ENCODE measurements around the gene DYNC1H1. TPM values are rescaled to one million over a fixed set of nuclear protein-coding genes. Genes with fewer than 3 reads are reported as not detected.

The DYNC1H1 gene
- total RNA-seq, 1 experiment from 2014 or later, result 438 TPM

GRCh38 chr14:102096569-102097188, 132.3 kb downstream of the DYNC1H1 start:
- Mint-ChIP-seq H3K4me1 (peaks cover 27% of the 10 kb centered on the region), H3K36me3 (no peaks in the 10 kb centered on the region), H3K27me3 (ENCODE audit: low read depth) (no peaks in the 10 kb centered on the region; the same call in 1 of the 2 replicates), H3K9me3 (no peaks in the 10 kb centered on the region), H3K27ac (peak overlapping the region; percentile 39; the same call in 1 of the 2 replicates), H3K4me3 (0 out of 2 replicates have a peak overlapping the region, but pooled peaks have one; percentile 2)
- ATAC-seq (peak; percentile 70), DNase-seq (ENCODE audit: low spot score) (peak; percentile 87)
- no peak for TF ChIP-seq ZNF232 (CRISPR knock-in tag; IDR thresholded peaks at IDR 0.05)
- TF ChIP-seq NR2C2 (CRISPR knock-in tag; IDR thresholded peaks at IDR 0.05), result no peak
- TF ChIP-seq CTCF (IDR thresholded peaks at IDR 0.05), result peak; percentile 55; the same call in 1 of the 2 replicates
- TF ChIP-seq OVOL2 (CRISPR knock-in tag; IDR thresholded peaks at IDR 0.05; ENCODE audit: borderline replicate concordance), result no peak
- no peak for TF ChIP-seq RORB (CRISPR knock-in tag; IDR thresholded peaks at IDR 0.05)
- CTCF ChIA-PET, result interaction anchor here (0.8 to 3.6 kb wide), 24 partner anchors 9 to 326 kb away, joined by 3 to 41 read pairs (median 5); no protein-coding TSS in a partner anchor
- POLR2A ChIA-PET, result interaction anchor here (0.6 to 1.0 kb wide), 3 partner anchors 33 to 77 kb away, joined by 3 to 4 read pairs (median 3); no protein-coding TSS in a partner anchor

DNA sequence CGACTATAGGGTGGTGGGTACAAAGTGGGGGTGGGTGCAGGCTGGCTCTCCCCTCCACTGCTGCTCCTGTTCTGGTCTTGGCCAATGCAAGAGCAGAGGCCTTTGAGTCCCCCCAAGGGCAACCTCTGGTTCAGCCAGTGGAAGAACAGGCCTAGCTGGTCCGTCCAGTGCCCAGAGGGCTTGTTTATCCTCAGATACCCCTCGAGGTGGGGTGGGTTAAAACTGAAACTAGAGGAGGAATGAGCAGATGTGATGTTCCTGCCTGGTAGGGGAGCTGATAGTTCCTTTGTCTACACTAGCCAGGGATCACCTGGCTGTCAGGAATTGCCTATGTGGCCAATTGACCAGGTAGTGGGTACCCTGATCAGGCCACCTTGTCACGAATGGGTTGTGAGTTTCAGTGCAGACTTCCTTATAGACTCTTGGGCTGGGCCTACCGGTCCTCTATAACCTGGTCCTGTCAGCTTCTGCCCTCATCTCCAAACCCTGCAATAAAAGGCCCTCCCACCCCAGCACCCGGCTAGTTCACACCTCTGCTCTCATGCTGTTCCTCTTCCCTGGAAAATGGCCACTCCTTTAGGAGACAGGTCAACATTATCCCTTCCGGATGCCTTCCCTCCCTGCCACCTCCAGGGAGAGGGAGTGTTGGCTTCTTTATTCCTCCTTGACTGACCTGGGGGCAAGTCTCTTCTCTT, 133.2 kb downstream of the DYNC1H1 start:
- Mint-ChIP-seq H3K4me3 (no peak overlapping the region), H3K36me3 (no peaks in the 10 kb centered on the region), H3K4me1 (peaks cover 27% of the 10 kb centered on the region), H3K27me3 (ENCODE audit: low read depth) (no peaks in the 10 kb centered on the region; the same call in 1 of the 2 replicates), H3K9me3 (no peaks in the 10 kb centered on the region), H3K27ac (0 out of 2 replicates have a peak overlapping the region, but pooled peaks have one; percentile 52)
- TF ChIP-seq HMGXB4 (CRISPR knock-in tag; IDR thresholded peaks at IDR 0.05) (no peak), ERG (CRISPR knock-in tag; IDR thresholded peaks at IDR 0.05) (no peak), ZNF138 (CRISPR knock-in tag; conservative IDR thresholded peaks at IDR 0.05) (no peak), CTCF (IDR thresholded peaks at IDR 0.05) (no peak)
- TF ChIP-seq, protein P1, sequence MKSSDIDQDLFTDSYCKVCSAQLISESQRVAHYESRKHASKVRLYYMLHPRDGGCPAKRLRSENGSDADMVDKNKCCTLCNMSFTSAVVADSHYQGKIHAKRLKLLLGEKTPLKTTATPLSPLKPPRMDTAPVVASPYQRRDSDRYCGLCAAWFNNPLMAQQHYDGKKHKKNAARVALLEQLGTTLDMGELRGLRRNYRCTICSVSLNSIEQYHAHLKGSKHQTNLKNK (CRISPR knock-in tag; IDR thresholded peaks at IDR 0.05), result no peak
- POLR2A ChIA-PET, result interaction anchor here (0.7 kb wide), 1 partner anchor 8 kb away, joined by 8 read pairs; no protein-coding TSS in a partner anchor
- CTCF ChIA-PET, result interaction anchor here (0.6 to 3.6 kb wide), 10 partner anchors 10 to 216 kb away, joined by 3 to 41 read pairs (median 6); no protein-coding TSS in a partner anchor
- ATAC-seq (peak; percentile 55), DNase-seq (ENCODE audit: low spot score) (peak; percentile 31)

- H3K27ac Mint-ChIP-seq, result no peak overlapping the region
- POLR2A ChIA-PET, result interaction anchor here (0.6 kb wide), 1 partner anchor 715 kb away, joined by 4 read pairs; no protein-coding TSS in a partner anchor
- TF ChIP-seq, protein P2, sequence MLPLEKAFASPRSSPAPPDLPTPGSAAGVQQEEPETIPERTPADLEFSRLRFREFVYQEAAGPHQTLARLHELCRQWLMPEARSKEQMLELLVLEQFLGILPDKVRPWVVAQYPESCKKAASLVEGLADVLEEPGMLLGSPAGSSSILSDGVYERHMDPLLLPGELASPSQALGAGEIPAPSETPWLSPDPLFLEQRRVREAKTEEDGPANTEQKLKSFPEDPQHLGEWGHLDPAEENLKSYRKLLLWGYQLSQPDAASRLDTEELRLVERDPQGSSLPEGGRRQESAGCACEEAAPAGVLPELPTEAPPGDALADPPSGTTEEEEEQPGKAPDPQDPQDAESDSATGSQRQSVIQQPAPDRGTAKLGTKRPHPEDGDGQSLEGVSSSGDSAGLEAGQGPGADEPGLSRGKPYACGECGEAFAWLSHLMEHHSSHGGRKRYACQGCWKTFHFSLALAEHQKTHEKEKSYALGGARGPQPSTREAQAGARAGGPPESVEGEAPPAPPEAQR (CRISPR knock-in tag; IDR thresholded peaks at IDR 0.05), result no peak
- TF ChIP-seq RORB (CRISPR knock-in tag; IDR thresholded peaks at IDR 0.05), result no peak
- no peak for TF ChIP-seq RELA (CRISPR knock-in tag; IDR thresholded peaks at IDR 0.05; ENCODE audit: borderline replicate concordance)
- TF ChIP-seq NFE2L1 (CRISPR knock-in tag; IDR thresholded peaks at IDR 0.05), result no peak
- no peak for TF ChIP-seq OVOL2 (CRISPR knock-in tag; IDR thresholded peaks at IDR 0.05; ENCODE audit: borderline replicate concordance)
- TF ChIP-seq, protein P3, sequence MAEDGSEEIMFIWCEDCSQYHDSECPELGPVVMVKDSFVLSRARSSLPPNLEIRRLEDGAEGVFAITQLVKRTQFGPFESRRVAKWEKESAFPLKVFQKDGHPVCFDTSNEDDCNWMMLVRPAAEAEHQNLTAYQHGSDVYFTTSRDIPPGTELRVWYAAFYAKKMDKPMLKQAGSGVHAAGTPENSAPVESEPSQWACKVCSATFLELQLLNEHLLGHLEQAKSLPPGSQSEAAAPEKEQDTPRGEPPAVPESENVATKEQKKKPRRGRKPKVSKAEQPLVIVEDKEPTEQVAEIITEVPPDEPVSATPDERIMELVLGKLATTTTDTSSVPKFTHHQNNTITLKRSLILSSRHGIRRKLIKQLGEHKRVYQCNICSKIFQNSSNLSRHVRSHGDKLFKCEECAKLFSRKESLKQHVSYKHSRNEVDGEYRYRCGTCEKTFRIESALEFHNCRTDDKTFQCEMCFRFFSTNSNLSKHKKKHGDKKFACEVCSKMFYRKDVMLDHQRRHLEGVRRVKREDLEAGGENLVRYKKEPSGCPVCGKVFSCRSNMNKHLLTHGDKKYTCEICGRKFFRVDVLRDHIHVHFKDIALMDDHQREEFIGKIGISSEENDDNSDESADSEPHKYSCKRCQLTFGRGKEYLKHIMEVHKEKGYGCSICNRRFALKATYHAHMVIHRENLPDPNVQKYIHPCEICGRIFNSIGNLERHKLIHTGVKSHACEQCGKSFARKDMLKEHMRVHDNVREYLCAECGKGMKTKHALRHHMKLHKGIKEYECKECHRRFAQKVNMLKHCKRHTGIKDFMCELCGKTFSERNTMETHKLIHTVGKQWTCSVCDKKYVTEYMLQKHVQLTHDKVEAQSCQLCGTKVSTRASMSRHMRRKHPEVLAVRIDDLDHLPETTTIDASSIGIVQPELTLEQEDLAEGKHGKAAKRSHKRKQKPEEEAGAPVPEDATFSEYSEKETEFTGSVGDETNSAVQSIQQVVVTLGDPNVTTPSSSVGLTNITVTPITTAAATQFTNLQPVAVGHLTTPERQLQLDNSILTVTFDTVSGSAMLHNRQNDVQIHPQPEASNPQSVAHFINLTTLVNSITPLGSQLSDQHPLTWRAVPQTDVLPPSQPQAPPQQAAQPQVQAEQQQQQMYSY (CRISPR knock-in tag; IDR thresholded peaks at IDR 0.05), result no peak
Observed at GRCh38 chr14:102103062-102103695, 138.8 kb downstream of the DYNC1H1 start.

More at GRCh38 chr14:102103062-102103695, 138.8 kb downstream of the DYNC1H1 start:
- no peak overlapping the region for H3K4me3 Mint-ChIP-seq
- H3K4me1 Mint-ChIP-seq, result peaks cover 12% of the 10 kb centered on the region
- ATAC-seq (no peak), DNase-seq (ENCODE audit: low spot score) (no peak)
- H3K9me3 Mint-ChIP-seq, result no peaks in the 10 kb centered on the region
- H3K27me3 Mint-ChIP-seq (ENCODE audit: low read depth), result no peaks in the 10 kb centered on the region; the same call in 1 of the 2 replicates
- CTCF ChIA-PET, result no interaction called here
- no peaks in the 10 kb centered on the region for H3K36me3 Mint-ChIP-seq
